Sciatic nerve (tissue), 2 donors: ENCODE measurements around the gene UTF1. TPM values are rescaled to one million over a fixed set of nuclear protein-coding genes. Genes with fewer than 3 reads are reported as not detected.

ENCODE experiments used
- ATAC-seq: fragments of 200-7000 bp; cut with Tn5 transposase; one replicate; pipeline ENCODE4 v1.9.1; 2020; ENCODE audit warnings: mild to moderate bottlenecking, moderate library complexity
- DNase-seq: peaks from one replicate; pipeline ENCODE4 v3.0.0-alpha.2; 2020; ENCODE audit warnings: low spot score
- intact Hi-C: fragments of 100-400 bp; cut with DNase I; formaldehyde crosslinking; loops from one replicate; pipeline ENCODE4 v1.14.2; 2022
- total RNA-seq: library from RNA; stranded (reverse); fragmentation: NEBNext Ultra II Directional; extraction: Animal tissue kit (Norgen Biotek cat#: 25700); gene quantifications from one replicate; pipeline ENCODE4 v1.2.1, GENCODE V29; 2021
- donor health status: DM: no; HTN: no; CAD: no.
- donor health status: DM: no; HTN: no; CAD: no.

The UTF1 gene
- total RNA-seq, 1 donor from 2014 or later, result not detected

DNA sequence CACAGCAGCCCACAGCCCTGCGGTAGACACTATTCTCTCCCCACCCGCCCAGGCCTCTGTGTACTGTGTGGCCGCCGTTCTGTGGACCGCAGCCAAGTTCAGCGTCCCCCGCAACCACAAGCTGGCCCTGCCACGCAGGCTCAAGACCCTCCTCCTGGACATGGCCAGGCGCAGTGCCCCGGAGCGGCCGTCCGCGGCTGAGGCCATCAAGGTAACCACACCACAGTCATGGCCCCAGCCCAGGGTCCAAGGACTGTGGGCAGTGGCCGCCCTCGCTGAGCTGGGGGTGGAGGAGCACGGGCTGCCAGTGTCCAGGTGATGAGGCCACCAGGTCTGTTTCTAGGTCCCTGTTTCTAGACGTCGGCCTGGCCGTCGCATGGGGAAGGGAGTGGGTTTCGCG lies 34.4 kb upstream of the UTF1 start:
- no peak for ATAC-seq
- DNase-seq, result no peak
- intact Hi-C loops, result no loop called here

DNA sequence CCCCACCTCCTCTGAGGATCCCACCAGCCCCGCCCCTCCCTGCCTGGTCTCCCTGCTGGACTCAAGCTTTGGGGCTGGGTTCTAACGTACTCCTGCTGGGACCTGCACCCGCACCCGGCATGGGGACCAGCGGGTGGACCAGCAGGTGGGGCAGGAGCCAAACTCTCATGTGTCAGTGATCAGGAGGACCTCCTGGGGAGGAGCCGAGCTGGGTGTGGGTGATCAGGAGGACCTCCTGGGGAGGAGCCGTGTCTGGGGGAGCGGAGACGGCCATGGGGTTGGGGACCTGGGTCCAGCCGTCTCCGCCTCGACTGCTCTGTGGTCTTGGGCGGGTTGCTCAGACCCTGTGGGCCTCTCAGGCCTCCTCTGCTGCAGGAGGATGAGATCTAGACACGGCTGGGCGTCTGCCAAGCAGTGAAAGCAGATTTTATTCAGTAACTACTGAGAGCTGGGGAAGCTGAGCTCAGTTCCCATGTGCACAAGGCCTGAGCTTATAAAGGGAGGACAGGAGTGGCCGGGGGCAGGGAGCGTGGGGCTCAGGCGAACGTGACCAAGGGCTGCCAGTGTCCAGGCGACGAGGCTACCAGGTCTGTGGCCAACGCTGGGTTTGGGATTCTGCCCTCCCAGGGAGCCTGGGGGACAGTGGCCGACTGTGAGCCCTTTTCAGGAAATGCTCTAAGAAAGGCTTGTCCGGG lies 33.6 kb upstream of the UTF1 start:
- intact Hi-C loops, result no loop called here
- no peak for ATAC-seq
- no peak for DNase-seq

DNA sequence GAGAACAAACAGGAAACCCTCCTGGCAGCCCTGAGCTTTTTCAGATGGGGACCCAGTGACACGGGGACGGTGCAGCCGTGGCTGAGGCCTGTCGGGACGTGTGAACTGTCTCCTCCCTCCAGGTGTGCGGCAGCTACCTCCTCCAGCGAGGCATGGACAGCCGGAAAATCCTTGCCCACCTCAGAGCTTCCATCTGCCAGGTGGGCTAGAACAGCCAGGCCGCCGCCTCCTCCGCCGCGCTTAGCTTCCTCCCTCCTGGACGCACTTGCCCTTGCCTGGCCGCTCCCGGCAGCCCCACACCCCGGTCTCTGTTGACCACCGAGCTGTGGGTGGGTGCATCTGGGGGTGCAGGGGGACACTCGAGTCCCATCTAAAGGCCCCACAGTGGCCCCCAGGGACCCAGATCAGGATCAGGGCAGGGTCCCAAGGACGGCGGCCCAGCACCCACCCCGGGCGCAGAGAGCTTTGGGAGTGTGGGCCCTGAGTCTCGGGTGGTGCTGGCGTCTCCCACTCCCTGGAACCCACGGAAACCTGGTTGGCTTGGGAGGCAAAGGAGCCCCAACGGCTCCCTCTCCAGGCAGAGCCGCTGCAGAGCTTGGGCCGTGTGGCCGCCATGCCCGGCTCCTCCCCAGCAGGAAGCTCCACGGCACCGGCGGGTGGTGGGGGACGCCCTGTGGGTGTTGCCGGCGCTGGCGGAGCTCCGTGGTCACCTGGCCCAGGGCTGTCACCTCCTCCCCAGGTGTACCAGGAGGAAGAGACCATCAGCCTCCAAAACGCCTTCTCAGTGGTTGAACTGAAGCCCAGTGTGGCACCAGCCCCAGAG lies 32.9 kb upstream of the UTF1 start:
- ATAC-seq, result no peak

DNA sequence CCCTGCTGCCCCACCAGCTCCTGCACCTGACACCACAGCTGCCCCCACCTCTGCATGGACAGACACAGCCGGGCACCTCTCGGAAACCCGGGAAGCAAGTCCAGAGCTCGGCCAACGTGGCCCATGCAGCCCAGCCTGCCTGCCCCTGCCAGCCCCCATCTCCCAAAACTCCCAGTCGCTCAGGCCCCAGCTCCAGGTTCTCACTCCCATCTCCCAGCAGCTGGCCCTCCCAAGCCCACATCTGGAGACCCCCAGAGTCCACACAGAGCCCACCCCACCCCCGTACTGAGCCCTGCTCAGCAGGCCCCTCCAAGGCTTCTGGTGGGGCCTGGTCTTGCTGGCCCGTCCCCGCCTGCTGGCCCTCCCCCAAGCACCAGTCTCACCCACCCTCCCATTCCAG lies 32.2 kb upstream of the UTF1 start:
- ATAC-seq (no peak), DNase-seq (no peak)
- intact Hi-C loops, result no loop called here

More for the DNA sequence above, 32.9 kb upstream of the UTF1 start:
- intact Hi-C loops, result no loop called here
- no peak for DNase-seq

DNA sequence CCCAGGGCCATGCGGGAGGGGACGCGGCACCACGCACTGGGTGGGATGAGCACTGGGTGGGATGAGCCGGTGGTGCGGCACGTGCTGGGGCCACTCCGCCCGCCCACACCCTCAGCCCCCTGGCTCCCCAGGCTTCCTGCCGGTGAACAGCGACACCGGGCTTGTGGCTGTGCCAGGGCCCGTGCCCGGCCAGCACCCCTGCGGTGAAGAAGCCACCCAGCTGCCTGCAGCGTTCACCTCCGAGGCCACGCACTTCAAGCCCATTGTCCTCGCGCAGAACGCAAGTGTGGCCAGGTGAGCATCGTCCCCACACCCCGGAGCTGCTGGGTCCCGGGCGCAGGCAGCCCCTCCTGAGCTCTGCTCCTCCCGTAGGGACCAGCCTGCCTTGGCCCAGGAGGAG lies 31.8 kb upstream of the UTF1 start:
- no peak for DNase-seq
- ATAC-seq, result no peak
- intact Hi-C loops, result no loop called here

DNA sequence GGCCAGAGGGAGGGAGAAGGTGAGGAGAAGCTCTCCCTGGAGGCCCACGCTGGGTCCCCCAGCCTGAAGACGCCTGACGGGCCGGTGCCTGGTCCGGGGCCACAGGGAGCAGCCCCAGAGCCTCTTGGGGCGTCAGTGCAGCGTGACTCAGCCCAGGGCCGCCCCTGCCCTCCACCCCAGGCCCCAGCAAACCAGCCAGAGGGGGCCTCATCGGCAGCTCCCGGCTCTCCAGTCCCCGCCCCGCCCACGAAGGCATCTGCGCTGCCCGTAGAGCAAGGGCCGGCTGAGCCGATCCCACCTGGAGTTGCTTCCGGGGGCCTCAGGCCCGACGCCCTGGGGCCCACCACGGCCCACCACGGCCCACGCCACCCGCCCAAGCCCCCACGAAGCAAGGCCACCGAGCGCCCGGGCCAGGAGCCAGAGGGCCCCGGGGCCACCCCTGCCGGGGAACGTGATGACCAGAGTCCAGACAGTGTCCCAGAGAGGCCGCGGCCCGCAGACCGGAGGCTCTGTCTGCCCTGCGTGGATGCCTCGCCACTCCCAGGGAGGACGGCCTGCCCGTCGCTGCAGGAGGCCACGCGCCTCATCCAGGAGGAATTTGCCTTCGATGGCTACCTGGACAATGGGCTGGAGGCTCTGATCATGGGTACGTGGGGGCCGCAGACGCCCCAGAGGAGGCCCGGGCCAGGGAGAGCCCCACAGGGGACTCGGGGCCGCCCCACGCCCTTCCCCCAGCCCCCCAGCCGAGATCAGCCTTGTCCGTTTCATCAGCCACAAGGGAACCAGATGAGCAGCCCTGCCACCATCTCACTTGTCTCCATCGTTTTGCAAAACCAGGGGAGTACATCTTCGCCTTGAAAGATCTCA lies 31.2 kb upstream of the UTF1 start:
- no peak for ATAC-seq
- DNase-seq, result no peak
- intact Hi-C loops, result no loop called here

GRCh38 chr10:133199488-133199885 lies 30.5 kb upstream of the UTF1 start:
- ATAC-seq (no peak), DNase-seq (no peak)
- intact Hi-C loops, result no loop called here

DNA sequence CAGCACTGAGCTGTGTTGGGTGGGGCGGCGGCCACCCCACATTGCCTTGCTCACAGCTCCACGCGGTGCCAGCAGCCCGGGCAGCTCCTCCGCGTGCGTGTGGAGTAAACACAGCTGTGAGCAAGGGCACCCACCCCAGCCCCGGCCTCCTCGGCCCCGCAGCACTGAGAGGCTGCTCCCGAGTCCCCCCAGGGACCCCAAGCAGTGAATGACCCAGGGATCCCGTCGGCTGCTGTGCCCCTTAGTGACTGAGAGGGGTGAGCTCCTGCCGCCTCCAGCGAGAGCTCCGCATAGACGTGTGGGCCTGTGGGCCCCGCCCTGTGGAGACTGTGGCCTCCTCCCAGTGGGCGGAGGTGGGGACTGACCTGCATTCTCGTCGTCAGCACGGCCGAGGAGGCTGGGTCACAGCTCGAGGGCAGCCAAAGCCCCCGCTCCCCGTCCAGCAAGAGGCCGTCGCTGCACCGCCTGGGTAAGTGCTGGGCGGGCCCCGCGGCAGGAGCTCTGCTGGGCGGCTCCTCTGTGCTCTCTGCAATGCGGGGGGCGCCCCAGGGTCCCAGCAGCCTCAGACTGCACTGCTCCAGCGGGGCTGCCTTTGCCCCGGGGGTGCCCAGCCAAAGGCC lies 29.9 kb upstream of the UTF1 start:
- ATAC-seq (no peak), DNase-seq (no peak)
- intact Hi-C loops, result no loop called here

GRCh38 chr10:133200621-133201031 lies 29.4 kb upstream of the UTF1 start:
- DNase-seq (no peak), ATAC-seq (no peak)
- intact Hi-C loops, result no loop called here

GRCh38 chr10:133201151-133201947 lies 28.7 kb upstream of the UTF1 start:
- intact Hi-C loops, result no loop called here
- DNase-seq (no peak), ATAC-seq (no peak)

GRCh38 chr10:133201948-133202725 lies 27.9 kb upstream of the UTF1 start:
- intact Hi-C loops, result no loop called here
- ATAC-seq (no peak), DNase-seq (no peak)

DNA sequence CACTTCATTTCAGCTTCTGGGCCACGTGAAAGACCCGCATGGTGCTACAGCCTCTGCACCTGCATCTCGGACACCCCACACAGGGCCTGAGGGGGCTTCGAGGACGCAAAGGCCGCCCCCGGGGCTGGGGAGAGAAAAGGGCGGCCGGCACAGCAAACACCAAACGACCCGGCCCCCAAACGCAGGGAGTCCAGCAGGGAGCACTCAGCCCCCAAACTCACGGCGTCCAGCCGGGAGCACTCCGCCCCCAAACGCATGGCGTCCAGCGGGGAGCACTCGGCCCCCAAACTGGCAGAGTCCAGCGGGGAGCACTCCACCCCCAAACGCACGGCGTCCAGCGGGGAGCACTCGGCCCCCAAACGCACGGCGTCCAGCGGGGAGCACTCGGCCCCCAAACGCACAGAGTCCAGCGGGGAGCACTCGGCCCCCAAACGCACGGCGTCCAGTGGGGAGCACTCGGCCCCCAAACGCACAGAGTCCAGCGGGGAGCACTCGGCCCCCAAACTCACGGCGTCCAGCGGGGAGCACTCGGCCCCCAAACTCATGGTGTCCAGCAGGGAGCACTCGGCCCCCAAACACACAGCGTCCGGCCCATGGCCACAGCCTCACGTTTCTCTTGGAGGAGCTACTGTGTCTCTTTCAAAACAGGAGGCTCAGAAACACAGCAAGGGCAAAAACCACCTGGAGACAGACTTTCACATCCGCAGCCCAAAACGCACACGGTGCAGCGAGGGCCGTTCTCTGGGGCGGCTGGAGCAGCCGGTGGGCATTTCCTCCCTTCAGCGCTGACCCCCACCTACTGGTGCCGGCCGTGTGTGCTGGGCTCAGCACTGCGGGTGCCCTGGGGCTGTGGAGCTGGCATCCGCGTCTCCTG lies 27.0 kb upstream of the UTF1 start:
- ATAC-seq (no peak), DNase-seq (no peak)
- intact Hi-C loops, result no loop called here

DNA sequence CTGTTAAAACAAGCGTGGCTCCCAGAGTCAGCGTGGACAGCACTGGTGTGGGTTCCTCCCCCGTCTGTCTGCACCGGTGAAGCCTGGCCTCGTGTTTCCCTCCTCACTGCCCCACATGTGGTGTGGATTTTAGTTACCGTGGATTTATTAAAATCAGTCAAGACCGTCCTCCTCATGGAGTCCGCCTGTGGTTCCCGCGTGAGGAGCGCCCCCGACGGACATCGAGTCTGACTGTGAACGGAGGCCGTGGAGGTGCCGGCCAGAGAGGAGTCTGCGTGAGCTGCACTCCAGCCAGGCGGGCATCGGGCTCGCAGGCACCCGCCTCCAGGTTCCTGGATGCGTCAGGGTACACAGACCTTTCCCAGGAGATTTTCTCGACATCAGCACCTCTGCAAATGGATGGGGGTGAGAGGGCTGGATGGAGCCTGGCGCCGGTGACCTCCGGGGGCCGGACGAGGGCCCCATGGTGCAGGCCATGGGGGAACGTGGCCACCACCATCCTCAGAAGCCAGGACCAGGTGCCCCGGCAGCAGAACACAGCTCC lies 26.3 kb upstream of the UTF1 start:
- ATAC-seq (no peak), DNase-seq (no peak)
- intact Hi-C loops, result no loop called here

- intact Hi-C loops, result no loop called here
- DNase-seq (no peak), ATAC-seq (no peak)
These were observed 25.6 kb upstream of the UTF1 start for GRCh38 chr10:133204226-133205015.

DNA sequence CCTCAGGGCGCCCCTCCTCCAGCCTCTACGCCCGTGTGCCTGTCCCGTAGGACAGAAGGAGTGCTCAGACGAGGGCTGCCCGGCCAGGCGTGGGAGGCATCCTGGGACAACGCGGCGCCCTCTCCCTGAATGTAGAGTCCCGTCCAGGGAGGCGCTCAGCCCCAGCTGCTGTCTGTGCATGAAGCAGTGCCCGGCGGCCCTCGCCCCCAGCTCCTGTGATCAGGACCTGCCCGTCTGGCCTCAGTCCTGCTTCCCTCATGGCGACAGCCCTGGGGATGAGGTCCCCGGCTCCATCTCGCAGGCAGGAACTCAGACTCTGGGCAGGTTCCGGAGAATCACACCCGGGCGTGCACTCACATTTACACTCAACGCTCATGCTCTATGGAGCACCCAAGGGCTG lies 24.9 kb upstream of the UTF1 start:
- ATAC-seq, result no peak

More for the DNA sequence above, 24.9 kb upstream of the UTF1 start:
- no peak for DNase-seq
- intact Hi-C loops, result no loop called here
